WTC11 (cell line): ENCODE measurements around the gene PCDHB9.

ENCODE experiments used
- ATF1 ChIP-seq: sonication (generic); formaldehyde crosslinking; IDR thresholded peaks from 2 replicates; pipeline ENCODE4 v1.8.1; 2023; ENCODE audit warnings: mild to moderate bottlenecking, moderate library complexity, missing genetic modification reagents
- TF ChIP-seq, protein P1 (sequence below): sonication (generic); formaldehyde crosslinking; IDR thresholded peaks from 2 replicates; pipeline ENCODE4 v1.8.0; 2022; ENCODE audit warnings: missing genetic modification reagents
- TF ChIP-seq, protein P2 (sequence below): sonication (generic); formaldehyde crosslinking; IDR thresholded peaks from 2 replicates; pipeline ENCODE4 v1.8.0; 2022; ENCODE audit warnings: mild to moderate bottlenecking, missing genetic modification reagents
- TF ChIP-seq, protein P3 (sequence below): fragments of 200-600 bp; IDR thresholded peaks from 2 replicates; pipeline ENCODE4 v1.8.0; 2022; ENCODE audit warnings: antibody characterized with exemption

DNA sequence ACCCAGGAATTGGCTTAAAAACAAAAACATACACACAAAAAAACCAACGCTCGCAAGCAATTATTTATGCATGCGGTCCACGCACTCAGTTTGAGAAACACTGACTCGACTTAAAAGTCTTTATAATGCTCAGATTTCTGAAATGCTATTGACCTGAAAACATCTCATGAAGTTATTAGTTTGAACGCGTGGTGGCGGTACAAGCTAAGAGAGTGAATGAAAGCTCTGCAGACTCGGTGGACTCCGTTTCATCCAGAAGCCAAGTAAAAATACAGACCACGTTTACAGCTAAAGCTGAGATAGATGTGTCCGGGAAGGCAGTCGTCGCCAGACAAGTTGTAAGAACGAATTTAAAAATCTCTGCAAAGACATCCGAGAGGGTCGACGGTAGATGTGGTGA lies 37.1 kb upstream of the PCDHB9 start, which contains the start of gene PCDHB6:
- TF ChIP-seq, protein P1, sequence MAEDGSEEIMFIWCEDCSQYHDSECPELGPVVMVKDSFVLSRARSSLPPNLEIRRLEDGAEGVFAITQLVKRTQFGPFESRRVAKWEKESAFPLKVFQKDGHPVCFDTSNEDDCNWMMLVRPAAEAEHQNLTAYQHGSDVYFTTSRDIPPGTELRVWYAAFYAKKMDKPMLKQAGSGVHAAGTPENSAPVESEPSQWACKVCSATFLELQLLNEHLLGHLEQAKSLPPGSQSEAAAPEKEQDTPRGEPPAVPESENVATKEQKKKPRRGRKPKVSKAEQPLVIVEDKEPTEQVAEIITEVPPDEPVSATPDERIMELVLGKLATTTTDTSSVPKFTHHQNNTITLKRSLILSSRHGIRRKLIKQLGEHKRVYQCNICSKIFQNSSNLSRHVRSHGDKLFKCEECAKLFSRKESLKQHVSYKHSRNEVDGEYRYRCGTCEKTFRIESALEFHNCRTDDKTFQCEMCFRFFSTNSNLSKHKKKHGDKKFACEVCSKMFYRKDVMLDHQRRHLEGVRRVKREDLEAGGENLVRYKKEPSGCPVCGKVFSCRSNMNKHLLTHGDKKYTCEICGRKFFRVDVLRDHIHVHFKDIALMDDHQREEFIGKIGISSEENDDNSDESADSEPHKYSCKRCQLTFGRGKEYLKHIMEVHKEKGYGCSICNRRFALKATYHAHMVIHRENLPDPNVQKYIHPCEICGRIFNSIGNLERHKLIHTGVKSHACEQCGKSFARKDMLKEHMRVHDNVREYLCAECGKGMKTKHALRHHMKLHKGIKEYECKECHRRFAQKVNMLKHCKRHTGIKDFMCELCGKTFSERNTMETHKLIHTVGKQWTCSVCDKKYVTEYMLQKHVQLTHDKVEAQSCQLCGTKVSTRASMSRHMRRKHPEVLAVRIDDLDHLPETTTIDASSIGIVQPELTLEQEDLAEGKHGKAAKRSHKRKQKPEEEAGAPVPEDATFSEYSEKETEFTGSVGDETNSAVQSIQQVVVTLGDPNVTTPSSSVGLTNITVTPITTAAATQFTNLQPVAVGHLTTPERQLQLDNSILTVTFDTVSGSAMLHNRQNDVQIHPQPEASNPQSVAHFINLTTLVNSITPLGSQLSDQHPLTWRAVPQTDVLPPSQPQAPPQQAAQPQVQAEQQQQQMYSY (CRISPR knock-in tag): no peak
- TF ChIP-seq, protein P2, sequence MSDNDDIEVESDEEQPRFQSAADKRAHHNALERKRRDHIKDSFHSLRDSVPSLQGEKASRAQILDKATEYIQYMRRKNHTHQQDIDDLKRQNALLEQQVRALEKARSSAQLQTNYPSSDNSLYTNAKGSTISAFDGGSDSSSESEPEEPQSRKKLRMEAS (CRISPR knock-in tag): no peak
- TF ChIP-seq, protein P3, sequence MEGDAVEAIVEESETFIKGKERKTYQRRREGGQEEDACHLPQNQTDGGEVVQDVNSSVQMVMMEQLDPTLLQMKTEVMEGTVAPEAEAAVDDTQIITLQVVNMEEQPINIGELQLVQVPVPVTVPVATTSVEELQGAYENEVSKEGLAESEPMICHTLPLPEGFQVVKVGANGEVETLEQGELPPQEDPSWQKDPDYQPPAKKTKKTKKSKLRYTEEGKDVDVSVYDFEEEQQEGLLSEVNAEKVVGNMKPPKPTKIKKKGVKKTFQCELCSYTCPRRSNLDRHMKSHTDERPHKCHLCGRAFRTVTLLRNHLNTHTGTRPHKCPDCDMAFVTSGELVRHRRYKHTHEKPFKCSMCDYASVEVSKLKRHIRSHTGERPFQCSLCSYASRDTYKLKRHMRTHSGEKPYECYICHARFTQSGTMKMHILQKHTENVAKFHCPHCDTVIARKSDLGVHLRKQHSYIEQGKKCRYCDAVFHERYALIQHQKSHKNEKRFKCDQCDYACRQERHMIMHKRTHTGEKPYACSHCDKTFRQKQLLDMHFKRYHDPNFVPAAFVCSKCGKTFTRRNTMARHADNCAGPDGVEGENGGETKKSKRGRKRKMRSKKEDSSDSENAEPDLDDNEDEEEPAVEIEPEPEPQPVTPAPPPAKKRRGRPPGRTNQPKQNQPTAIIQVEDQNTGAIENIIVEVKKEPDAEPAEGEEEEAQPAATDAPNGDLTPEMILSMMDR: no peak
- no peak for TF ChIP-seq ATF1
